Esophagus squamous epithelium (tissue), 4 donors: Measurements from ENCODE around the gene GCNT1.

Experiments used
- POLR2A ChIP-seq, 4 donors: fragments of 450-650 bp; IDR thresholded peaks; one replicate each; pipeline ENCODE4 v1.6.1; 2017; ENCODE audit warnings: antibody characterized with exemption in 4 of 4, mild to moderate bottlenecking in 4 of 4, moderate library complexity in 3 of 4
- TF ChIP-seq, protein P1 (sequence below), 6 experiments: fragments of 450-650 bp in 4 of 6; fragments of 200-600 bp in 2 of 6; sonication (generic) in 2 of 6; IDR thresholded peaks; one replicate each; pipeline ENCODE4 v1.5.1; 2016 to 2019; ENCODE audit warnings: antibody characterized with exemption in 6 of 6, mild to moderate bottlenecking in 4 of 6, moderate library complexity in 4 of 6

DNA sequence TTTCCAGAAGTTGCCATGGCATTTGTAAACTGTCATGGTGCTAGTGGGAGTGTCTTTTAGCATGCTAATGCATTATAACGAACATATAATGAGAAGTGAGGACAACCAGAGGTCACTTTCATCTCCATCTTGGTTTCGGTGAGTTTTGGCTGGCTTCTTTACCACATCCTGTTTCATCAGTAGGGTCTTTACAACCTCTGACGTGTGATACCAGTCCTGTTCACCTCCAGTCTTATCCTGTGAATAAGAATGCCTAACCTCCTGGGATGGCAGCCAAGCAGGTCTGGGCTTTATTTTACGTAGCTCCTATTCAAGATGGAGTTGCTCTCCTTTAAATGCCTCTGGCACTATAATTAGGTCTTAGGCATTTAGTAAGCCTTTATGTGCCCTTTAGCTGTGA, 44.3 kb upstream of the GCNT1 start:
- TF ChIP-seq, protein P1, sequence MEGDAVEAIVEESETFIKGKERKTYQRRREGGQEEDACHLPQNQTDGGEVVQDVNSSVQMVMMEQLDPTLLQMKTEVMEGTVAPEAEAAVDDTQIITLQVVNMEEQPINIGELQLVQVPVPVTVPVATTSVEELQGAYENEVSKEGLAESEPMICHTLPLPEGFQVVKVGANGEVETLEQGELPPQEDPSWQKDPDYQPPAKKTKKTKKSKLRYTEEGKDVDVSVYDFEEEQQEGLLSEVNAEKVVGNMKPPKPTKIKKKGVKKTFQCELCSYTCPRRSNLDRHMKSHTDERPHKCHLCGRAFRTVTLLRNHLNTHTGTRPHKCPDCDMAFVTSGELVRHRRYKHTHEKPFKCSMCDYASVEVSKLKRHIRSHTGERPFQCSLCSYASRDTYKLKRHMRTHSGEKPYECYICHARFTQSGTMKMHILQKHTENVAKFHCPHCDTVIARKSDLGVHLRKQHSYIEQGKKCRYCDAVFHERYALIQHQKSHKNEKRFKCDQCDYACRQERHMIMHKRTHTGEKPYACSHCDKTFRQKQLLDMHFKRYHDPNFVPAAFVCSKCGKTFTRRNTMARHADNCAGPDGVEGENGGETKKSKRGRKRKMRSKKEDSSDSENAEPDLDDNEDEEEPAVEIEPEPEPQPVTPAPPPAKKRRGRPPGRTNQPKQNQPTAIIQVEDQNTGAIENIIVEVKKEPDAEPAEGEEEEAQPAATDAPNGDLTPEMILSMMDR (IDR thresholded peaks at IDR 0.05): no peak
- no peak for TF ChIP-seq POLR2A (IDR thresholded peaks at IDR 0.05)
